ENCODE results near the gene ACOT11. TPM values are rescaled to one million over a fixed set of nuclear protein-coding genes. Genes with fewer than 3 reads are reported as not detected.

The ACOT11 gene
- total and polyA plus RNA-seq, 2 donors from 2014 or later, result 24.6 to 31.1 TPM

DNA sequence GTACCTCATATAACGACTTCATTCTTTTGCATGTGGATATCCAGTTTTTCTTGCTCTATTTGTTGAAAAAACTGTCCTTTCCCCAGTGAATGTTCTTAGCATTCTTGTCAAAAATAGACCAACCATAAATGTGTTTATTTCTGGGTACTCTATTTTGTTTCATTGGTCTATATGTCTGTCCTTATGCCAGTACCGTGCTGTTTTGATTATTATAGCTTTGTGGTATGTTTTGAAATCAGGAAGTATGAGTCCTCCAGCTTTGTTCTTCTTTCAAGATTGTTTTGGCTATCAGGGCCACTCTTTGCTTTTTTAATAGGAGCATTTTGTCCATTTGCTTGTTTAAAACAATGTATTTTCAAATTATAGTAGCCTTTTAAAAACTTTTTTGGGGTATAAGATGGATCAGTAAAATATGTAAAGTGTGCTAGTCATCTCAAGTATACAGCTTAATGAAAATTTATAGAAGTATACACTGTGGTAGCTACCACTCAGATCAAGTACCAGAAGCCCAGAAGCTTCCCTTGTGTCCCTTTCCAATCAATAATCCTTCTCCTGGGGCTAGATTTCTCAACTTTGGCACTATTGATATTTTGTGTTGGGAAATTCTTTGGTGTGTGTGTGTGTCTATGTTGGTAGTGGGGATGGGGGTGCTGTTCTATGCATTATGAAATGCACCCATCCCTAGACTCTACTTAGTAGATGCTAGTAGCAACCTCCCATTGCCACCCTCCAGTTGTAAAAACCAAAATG, 110.3 kb downstream of the ACOT11 start:
- FAIRE-seq (no peak), DNase-seq (no peak)
- no peak overlapping the region for H3K27ac ChIP-seq (ENCODE audit: low read depth in 2 of 2, low read length in 2 of 2)
- H3K27me3 ChIP-seq (ENCODE audit: control insufficient read depth, insufficient read depth, low read length), result no peaks in the 10 kb centered on the region
- H3K36me3 ChIP-seq (ENCODE audit: control insufficient read depth in 2 of 3, insufficient read depth in 3 of 3, low read length in 3 of 3), result no peaks in the 10 kb centered on the region
- no peak overlapping the region for H3K4me3 ChIP-seq (ENCODE audit: low read length in 3 of 3)
- peaks cover 0 to 2% (median 0%) of the 10 kb centered on the region in 3 donors for H3K9me3 ChIP-seq (ENCODE audit: control insufficient read depth in 2 of 3, insufficient read depth in 1 of 3, low read length in 3 of 3)
- intact Hi-C loops (cut with DNase I), result no loop called here
- no peaks in the 10 kb centered on the region for H3K4me1 ChIP-seq (ENCODE audit: control insufficient read depth in 2 of 3, insufficient read depth in 2 of 3, low read depth in 1 of 3, low read length in 3 of 3)
- TF ChIP-seq, protein P1, sequence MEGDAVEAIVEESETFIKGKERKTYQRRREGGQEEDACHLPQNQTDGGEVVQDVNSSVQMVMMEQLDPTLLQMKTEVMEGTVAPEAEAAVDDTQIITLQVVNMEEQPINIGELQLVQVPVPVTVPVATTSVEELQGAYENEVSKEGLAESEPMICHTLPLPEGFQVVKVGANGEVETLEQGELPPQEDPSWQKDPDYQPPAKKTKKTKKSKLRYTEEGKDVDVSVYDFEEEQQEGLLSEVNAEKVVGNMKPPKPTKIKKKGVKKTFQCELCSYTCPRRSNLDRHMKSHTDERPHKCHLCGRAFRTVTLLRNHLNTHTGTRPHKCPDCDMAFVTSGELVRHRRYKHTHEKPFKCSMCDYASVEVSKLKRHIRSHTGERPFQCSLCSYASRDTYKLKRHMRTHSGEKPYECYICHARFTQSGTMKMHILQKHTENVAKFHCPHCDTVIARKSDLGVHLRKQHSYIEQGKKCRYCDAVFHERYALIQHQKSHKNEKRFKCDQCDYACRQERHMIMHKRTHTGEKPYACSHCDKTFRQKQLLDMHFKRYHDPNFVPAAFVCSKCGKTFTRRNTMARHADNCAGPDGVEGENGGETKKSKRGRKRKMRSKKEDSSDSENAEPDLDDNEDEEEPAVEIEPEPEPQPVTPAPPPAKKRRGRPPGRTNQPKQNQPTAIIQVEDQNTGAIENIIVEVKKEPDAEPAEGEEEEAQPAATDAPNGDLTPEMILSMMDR (IDR thresholded peaks at IDR 0.05; ENCODE audit: borderline replicate concordance, extremely low read depth, insufficient read depth), result no peak
- H3K9ac ChIP-seq (ENCODE audit: low read length in 3 of 3), result no peak overlapping the region

Other genes with a start within 250 kb of the ACOT11 start
- 49.6 TPM for gene SSBP3, start 141.8 kb upstream of the ACOT11 start, total RNA-seq
- 33.3 TPM for gene SSBP3, start 141.8 kb upstream of the ACOT11 start, polyA plus RNA-seq (ENCODE audit: insufficient read depth, low read depth, low replicate concordance)
- not detected for gene FAM151A, start 75.3 kb downstream of the ACOT11 start, total RNA-seq
- gene FAM151A, start 75.3 kb downstream of the ACOT11 start, polyA plus RNA-seq (ENCODE audit: insufficient read depth, low read depth, low replicate concordance), result 237 TPM
- gene MROH7, start 93.6 kb downstream of the ACOT11 start, total RNA-seq, result 5.4 TPM
- gene MROH7, start 93.6 kb downstream of the ACOT11 start, polyA plus RNA-seq (ENCODE audit: insufficient read depth, low read depth, low replicate concordance), result 3.8 TPM
- 18.0 TPM for gene TTC4, start 167.6 kb downstream of the ACOT11 start, total RNA-seq
- gene TTC4, start 167.6 kb downstream of the ACOT11 start, polyA plus RNA-seq (ENCODE audit: insufficient read depth, low read depth, low replicate concordance), result 21.5 TPM
- 7.1 TPM for gene PARS2, start 216.3 kb downstream of the ACOT11 start, total RNA-seq
- gene PARS2, start 216.3 kb downstream of the ACOT11 start, polyA plus RNA-seq (ENCODE audit: insufficient read depth, low read depth, low replicate concordance), result 7.2 TPM